Mammary epithelial cell (primary cell): ENCODE data around the gene SLC34A1.

Experiments used
- EZH2 ChIP-seq: IDR thresholded peaks from 2 replicates; pipeline ENCODE4 v1.6.1; 2012; ENCODE audit warnings: low read length, inconsistent platforms, borderline replicate concordance
- TF ChIP-seq, protein P1 (sequence below), 2 donors: IDR thresholded peaks in 1 of 2; conservative IDR thresholded peaks in 1 of 2; 2 replicates each; pipeline ENCODE4 v1.5.1; 2011 to 2012; ENCODE audit warnings: inconsistent platforms in 2 of 2, low read length in 2 of 2, mild to moderate bottlenecking in 2 of 2, control low read depth in 1 of 2, low read depth in 1 of 2; ENCODE audit not compliant: insufficient read depth in 1 of 2; ENCODE audit errors: extremely low read depth in 1 of 2

DNA sequence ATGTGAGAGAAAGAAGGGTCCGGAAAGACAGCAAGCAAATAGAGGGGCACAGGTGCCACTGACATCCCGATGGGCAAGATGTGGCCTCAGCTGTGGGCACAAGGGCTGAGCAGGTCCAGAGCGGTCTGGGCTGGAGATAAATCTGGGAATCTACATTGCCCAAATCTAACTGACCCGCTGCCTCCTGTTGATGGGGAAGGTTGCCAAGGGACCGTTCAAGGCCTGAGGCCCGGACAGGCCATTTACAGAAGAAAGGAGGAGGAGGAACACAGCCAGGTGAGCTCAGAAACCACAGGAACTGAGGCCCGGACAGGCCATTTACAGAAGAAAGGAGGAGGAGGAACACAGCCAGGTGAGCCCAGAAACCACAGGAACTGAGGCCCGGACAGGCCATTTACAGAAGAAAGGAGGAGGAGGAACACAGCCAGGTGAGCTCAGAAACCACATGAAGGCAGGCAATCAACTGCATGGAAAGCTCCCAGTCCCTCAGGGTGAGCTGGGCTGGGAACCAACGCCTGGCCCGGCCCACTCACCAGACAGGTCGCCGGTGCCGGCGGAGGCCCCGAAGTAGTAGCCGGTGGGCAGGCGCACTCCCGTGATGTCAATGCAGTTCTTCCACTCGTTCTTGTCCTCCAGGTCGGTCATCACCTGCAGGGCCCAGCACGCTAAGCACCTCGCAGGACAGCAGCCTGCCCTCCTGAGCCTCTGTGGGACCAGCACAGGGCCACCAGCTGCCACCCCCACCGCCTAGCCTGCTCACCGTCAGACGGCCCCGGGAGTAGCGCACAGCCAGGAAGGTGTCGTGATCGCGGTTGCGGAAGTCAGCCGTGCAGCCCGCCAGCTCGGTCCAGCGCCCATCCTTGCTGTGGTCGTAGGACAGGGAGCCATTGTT lies 47.4 kb upstream of the SLC34A1 start:
- no peak for TF ChIP-seq EZH2
- TF ChIP-seq, protein P1, sequence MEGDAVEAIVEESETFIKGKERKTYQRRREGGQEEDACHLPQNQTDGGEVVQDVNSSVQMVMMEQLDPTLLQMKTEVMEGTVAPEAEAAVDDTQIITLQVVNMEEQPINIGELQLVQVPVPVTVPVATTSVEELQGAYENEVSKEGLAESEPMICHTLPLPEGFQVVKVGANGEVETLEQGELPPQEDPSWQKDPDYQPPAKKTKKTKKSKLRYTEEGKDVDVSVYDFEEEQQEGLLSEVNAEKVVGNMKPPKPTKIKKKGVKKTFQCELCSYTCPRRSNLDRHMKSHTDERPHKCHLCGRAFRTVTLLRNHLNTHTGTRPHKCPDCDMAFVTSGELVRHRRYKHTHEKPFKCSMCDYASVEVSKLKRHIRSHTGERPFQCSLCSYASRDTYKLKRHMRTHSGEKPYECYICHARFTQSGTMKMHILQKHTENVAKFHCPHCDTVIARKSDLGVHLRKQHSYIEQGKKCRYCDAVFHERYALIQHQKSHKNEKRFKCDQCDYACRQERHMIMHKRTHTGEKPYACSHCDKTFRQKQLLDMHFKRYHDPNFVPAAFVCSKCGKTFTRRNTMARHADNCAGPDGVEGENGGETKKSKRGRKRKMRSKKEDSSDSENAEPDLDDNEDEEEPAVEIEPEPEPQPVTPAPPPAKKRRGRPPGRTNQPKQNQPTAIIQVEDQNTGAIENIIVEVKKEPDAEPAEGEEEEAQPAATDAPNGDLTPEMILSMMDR (conservative IDR thresholded peaks at IDR 0.05 in 1 of 2, IDR thresholded peaks at IDR 0.05 in 1 of 2; ENCODE audit: extremely low read depth in 1 of 2, insufficient read depth in 1 of 2, low read depth in 1 of 2, low read length in 2 of 2) = no peak
